Gastrocnemius medialis (tissue), 4 donors: ENCODE measurements around the gene DYRK1A. TPM values are rescaled to one million over a fixed set of nuclear protein-coding genes. Genes with fewer than 3 reads are reported as not detected.
A peak's percentile ranks its signal among the peaks of the same experiment; 100 is the strongest.

Source experiments
- ATAC-seq, 2 donors: fragments of 150-250 bp; one replicate each; pipeline ENCODE4 v1.9.1; 2016
- DNase-seq, 2 donors: peaks; one replicate each; pipeline ENCODE4 v3.0.0-alpha.2; 2019
- H3K27ac ChIP-seq, 4 donors: fragments of 200-600 bp; sonication (generic); 1 replicate in 1 of 4; 2 replicates in 3 of 4; pipeline ENCODE4 v1.5.1; 2016 to 2018; ENCODE audit warnings: mild to moderate bottlenecking in 2 of 4, moderate library complexity in 1 of 4
- H3K27me3 ChIP-seq, 3 donors: fragments of 200-600 bp; sonication (generic) in 2 of 3; 1 replicate in 1 of 3; 2 replicates in 2 of 3; pipeline versions ENCODE4 v1.5.1 to v1.6.0; 2016 to 2019; ENCODE audit warnings: mild to moderate bottlenecking in 1 of 3, moderate library complexity in 1 of 3
- H3K36me3 ChIP-seq, 2 donors: fragments of 200-600 bp; sonication (generic) in 1 of 2; one replicate each; pipeline ENCODE4 v1.5.1; 2017 to 2018
- H3K4me1 ChIP-seq, 2 donors: fragments of 200-600 bp; sonication (generic) in 1 of 2; one replicate each; pipeline ENCODE4 v1.5.1; 2016 to 2017; ENCODE audit warnings: mild to moderate bottlenecking in 2 of 2
- H3K4me3 ChIP-seq, 4 donors: fragments of 200-600 bp; sonication (generic) in 3 of 4; 1 replicate in 1 of 4; 2 replicates in 3 of 4; pipeline ENCODE4 v1.5.1; 2016 to 2019; ENCODE audit warnings: mild to moderate bottlenecking in 2 of 4
- H3K9me3 ChIP-seq, 3 donors: fragments of 200-600 bp; sonication (generic) in 2 of 3; 1 replicate in 1 of 3; 2 replicates in 2 of 3; pipeline ENCODE4 v1.5.1; 2016 to 2019
- CTCF ChIP-seq, 5 experiments: fragments of 450-650 bp in 3 of 5; fragments of 200-600 bp in 2 of 5; sonication (generic) in 2 of 5; IDR thresholded peaks in 4 of 5; conservative IDR thresholded peaks in 1 of 5; 1 replicate in 4 of 5; 2 replicates in 1 of 5; pipeline ENCODE4 v1.5.1; 2016 to 2019; ENCODE audit warnings: antibody characterized with exemption in 5 of 5, mild to moderate bottlenecking in 3 of 5, moderate library complexity in 3 of 5
- POLR2A ChIP-seq, 2 donors: fragments of 450-650 bp; IDR thresholded peaks; one replicate each; pipeline ENCODE4 v1.6.1; 2017; ENCODE audit warnings: antibody characterized with exemption in 2 of 2, mild to moderate bottlenecking in 2 of 2, moderate library complexity in 2 of 2
- in situ Hi-C, 4 donors: fragments of 200-750 bp; cut with MboI; loops; one replicate each; pipeline versions ENCODE4 v1.15.0 to v1.8.0; 2017; ENCODE audit warnings: low sequenced_read_pairs in 4 of 4
- intact Hi-C: fragments of 100-400 bp; cut with DNase I; formaldehyde crosslinking; loops from one replicate; pipeline ENCODE4 v1.15.1; 2023; ENCODE audit warnings: low total_unique reads
- total RNA-seq, 4 donors: library from RNA; depleted of rRNA; stranded (reverse); fragments of >200 nt; gene quantifications; one replicate each; pipeline versions ENCODE4 v1.1.0 to v1.2.3, GENCODE V29; 2016

The DYRK1A gene
- total RNA-seq, 4 donors from 2014 or later: 81.0 to 115 (median 95.3) TPM

DNA sequence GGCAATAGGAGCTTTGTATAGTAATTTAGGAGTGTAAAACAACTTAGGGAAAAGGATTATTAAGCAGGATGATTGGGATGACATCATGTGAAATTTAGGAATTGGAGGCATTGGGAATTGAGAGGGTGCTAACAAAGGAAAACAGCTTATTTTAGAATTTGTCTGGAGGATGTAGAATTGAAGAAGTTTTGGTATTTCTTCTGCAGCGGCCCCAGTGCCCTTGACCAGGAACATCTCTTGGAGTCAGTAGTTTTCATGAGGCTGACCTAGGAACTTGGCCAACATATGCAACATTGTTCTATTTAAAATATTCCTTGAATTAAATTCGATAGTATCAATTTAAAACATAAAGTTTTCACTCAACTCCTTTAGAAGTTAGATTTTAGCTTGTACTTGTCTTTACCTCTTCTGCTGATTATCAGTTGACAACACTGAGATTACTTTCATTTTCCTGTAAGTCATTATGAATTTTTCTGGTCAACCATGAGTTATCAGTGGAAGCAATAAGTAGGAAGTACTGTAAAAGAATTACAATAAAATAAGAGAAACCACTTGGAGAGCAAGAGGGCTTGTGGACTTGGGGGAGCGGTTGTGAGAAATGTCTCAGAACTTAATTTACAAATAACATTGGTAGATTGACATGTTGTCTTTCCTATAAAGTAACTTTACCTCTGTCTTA, 52.8 kb downstream of the DYRK1A start:
- TF ChIP-seq POLR2A (IDR thresholded peaks at IDR 0.05) (no peak), CTCF (IDR thresholded peaks at IDR 0.05 in 4 of 5, conservative IDR thresholded peaks at IDR 0.05 in 1 of 5) (no peak)
- Histone ChIP-seq H3K36me3 (peaks cover 0 to 9% of the 10 kb centered on the region in 2 donors), H3K9me3 (no peaks in the 10 kb centered on the region), H3K27ac (peak overlapping the region; percentile 22 to 82 (median 58)), H3K27me3 (no peaks in the 10 kb centered on the region), H3K4me3 (no peak overlapping the region), H3K4me1 (peaks cover 83 to 93% of the 10 kb centered on the region in 2 donors)
- intact Hi-C loops: no loop called here
- in situ Hi-C loops: no loop called here
- no peak for ATAC-seq
- no peak for DNase-seq

DNA sequence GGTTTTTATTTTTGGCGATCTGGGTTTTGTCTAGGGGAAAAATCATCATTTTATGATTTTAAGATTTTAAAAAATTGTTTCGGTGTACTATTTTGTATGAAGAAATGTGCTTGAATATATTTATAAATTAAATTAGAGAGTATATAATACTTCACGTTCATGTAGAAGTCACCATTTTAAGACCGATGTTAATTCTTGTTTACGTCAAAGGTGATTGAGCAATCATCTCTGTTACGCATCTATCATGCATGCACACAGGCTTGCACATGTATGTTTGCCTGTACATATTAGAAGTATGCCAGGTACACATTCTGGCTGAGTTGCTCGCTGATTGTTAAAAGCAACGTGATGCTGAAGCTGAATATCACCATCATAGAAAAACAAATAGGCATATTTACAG, 54.7 kb downstream of the DYRK1A start:
- no peak for DNase-seq
- in situ Hi-C loops: no loop called here
- no peak for ATAC-seq
- Histone ChIP-seq H3K27me3 (no peaks in the 10 kb centered on the region), H3K9me3 (no peaks in the 10 kb centered on the region), H3K36me3 (peaks cover 0 to 9% of the 10 kb centered on the region in 2 donors), H3K4me3 (no peak overlapping the region), H3K27ac (no peak overlapping the region), H3K4me1 (peaks cover 85 to 91% of the 10 kb centered on the region in 2 donors)
- intact Hi-C loops: no loop called here
- TF ChIP-seq POLR2A (IDR thresholded peaks at IDR 0.05) (no peak), CTCF (IDR thresholded peaks at IDR 0.05 in 4 of 5, conservative IDR thresholded peaks at IDR 0.05 in 1 of 5) (no peak)

DNA sequence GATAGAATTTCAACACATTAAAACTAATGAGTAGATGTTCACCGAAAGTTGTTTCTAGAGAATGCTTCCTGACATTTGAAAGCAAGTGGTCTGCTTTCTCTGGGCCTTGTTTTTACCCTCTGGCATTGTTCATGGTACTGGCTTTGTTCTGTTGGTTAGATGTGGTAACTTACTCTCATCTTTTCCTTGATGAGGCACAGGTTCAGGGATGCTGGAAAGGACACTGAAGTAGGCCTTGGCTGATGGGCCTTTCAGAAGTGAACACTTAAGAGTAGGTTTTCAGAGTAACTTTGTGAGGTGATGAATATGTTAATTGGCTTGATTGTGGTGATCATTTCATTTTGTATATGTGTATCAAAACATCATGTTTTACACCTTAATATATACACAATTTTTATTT, 55.8 kb downstream of the DYRK1A start:
- H3K4me3 ChIP-seq: no peak overlapping the region
- intact Hi-C loops: no loop called here
- H3K4me1 ChIP-seq: peaks cover 74 to 80% of the 10 kb centered on the region in 2 donors
- in situ Hi-C loops: no loop called here
- no peaks in the 10 kb centered on the region for H3K9me3 ChIP-seq
- DNase-seq: no peak
- peaks cover 0 to 9% of the 10 kb centered on the region in 2 donors for H3K36me3 ChIP-seq
- ATAC-seq: no peak
- H3K27ac ChIP-seq: peak overlapping the region in 1 of 4 donors; percentile 25
- no peaks in the 10 kb centered on the region for H3K27me3 ChIP-seq
- no peak for TF ChIP-seq CTCF (IDR thresholded peaks at IDR 0.05 in 4 of 5, conservative IDR thresholded peaks at IDR 0.05 in 1 of 5)
- TF ChIP-seq POLR2A (IDR thresholded peaks at IDR 0.05): no peak

DNA sequence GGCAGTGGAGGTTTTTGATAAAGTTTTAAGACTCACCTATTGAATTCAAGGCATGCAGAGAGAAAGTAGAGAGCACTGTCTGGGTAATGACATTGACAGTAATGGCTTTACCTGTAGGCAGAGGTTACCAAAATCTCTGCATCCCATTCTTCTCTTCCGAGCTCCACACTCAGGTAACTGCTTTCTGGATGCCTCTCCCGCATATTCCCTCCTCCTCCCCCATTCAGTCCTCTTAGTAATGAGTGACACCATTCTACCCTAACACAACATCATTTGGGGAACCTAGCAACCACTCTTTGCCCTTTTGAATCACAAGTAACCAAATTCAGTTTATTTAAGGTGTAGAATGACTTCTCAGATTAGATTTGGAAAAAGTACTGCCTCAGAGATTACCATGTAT, 56.5 kb downstream of the DYRK1A start:
- TF ChIP-seq CTCF (IDR thresholded peaks at IDR 0.05 in 4 of 5, conservative IDR thresholded peaks at IDR 0.05 in 1 of 5): no peak
- no peak for TF ChIP-seq POLR2A (IDR thresholded peaks at IDR 0.05)
- in situ Hi-C loops: no loop called here
- ATAC-seq (no peak), DNase-seq (no peak)
- Histone ChIP-seq H3K4me1 (peaks cover 71 to 74% of the 10 kb centered on the region in 2 donors), H3K4me3 (no peak overlapping the region), H3K27ac (peak overlapping the region in 2 of 4 donors; percentile 25 to 73), H3K9me3 (no peaks in the 10 kb centered on the region), H3K36me3 (peaks cover 0 to 9% of the 10 kb centered on the region in 2 donors), H3K27me3 (no peaks in the 10 kb centered on the region)
- intact Hi-C loops: no loop called here
